Body of pancreas (tissue), 4 donors: Measurements from ENCODE around the gene CARS2. TPM values are rescaled to one million over a fixed set of nuclear protein-coding genes. Genes with fewer than 3 reads are reported as not detected.

Experiments used
- ATAC-seq: fragments of 150-250 bp; one replicate; pipeline ENCODE4 v1.9.1; 2016
- DNase-seq, 4 donors: peaks; one replicate each; pipeline ENCODE4 v3.0.0-alpha.2; 2019
- H3K27ac ChIP-seq, 4 donors: fragments of 200-600 bp; sonication (generic); 1 replicate in 3 of 4; 2 replicates in 1 of 4; pipeline versions ENCODE4 v1.5.1 to v1.6.1; 2016 to 2019; ENCODE audit warnings: mild to moderate bottlenecking in 1 of 4, mixed read lengths in 1 of 4, moderate library complexity in 1 of 4
- H3K27me3 ChIP-seq, 2 donors: fragments of 200-600 bp; sonication (generic); one replicate each; pipeline ENCODE4 v1.6.0; 2016; ENCODE audit warnings: mild to moderate bottlenecking in 1 of 2
- H3K36me3 ChIP-seq, 2 donors: fragments of 200-600 bp; sonication (generic); replicated peaks in 1 of 2; 2 replicates each; pipeline ENCODE4 v1.5.1; 2016; ENCODE audit warnings: low read depth in 2 of 2; ENCODE audit not compliant: insufficient read depth in 1 of 2
- H3K4me1 ChIP-seq: fragments of 200-600 bp; sonication (generic); one replicate; pipeline ENCODE4 v1.6.0; 2016
- H3K4me3 ChIP-seq, 2 donors: fragments of 200-600 bp; sonication (generic); 1 replicate in 1 of 2; 2 replicates in 1 of 2; pipeline ENCODE4 v1.5.1; 2016 to 2019
- H3K9me3 ChIP-seq, 3 donors: fragments of 200-600 bp; sonication (generic); 1 replicate in 2 of 3; 2 replicates in 1 of 3; pipeline ENCODE4 v1.5.1; 2016
- CTCF ChIP-seq, 7 experiments: fragments of 450-650 bp in 4 of 7; fragments of 200-600 bp in 3 of 7; sonication (generic) in 3 of 7; IDR thresholded peaks; one replicate each; pipeline ENCODE4 v1.5.1; 2016 to 2019; ENCODE audit warnings: antibody characterized with exemption in 7 of 7
- POLR2A ChIP-seq, 3 donors: fragments of 450-650 bp; IDR thresholded peaks; one replicate each; pipeline ENCODE4 v1.6.1; 2016; ENCODE audit warnings: antibody characterized with exemption in 3 of 3, mild to moderate bottlenecking in 2 of 3
- WGBS, 2 donors: methylation state at CpG; one replicate each; pipeline ENCODE4 v1.1.5; 2017; 5-methylcytosine and 5-hydroxymethylcytosine counted together
- intact Hi-C: fragments of 100-400 bp; cut with DNase I; formaldehyde crosslinking; loops from one replicate; pipeline ENCODE4 v1.15.1; 2023
- total RNA-seq, 2 donors: library from RNA; depleted of rRNA; stranded (reverse); fragments of >200 nt; gene quantifications; one replicate each; pipeline ENCODE4 v1.1.0, GENCODE V29; 2016

CARS2 gene
- total RNA-seq, 2 donors from 2014 or later: 30.1 to 43.5 TPM

GRCh38 chr13:110638257-110638656 lies 67.7 kb downstream of the CARS2 start:
- ATAC-seq (no peak), DNase-seq (no peak)
- Histone ChIP-seq H3K27ac (no peak overlapping the region), H3K4me3 (no peak overlapping the region), H3K4me1 (no peaks in the 10 kb centered on the region), H3K36me3 (peaks cover 18 to 51% of the 10 kb centered on the region in 2 donors), H3K9me3 (no peaks in the 10 kb centered on the region), H3K27me3 (no peaks in the 10 kb centered on the region)
- TF ChIP-seq CTCF (IDR thresholded peaks at IDR 0.05) (no peak), POLR2A (IDR thresholded peaks at IDR 0.05) (no peak)
- 90 to 93% methylated on average over 21 to 23 of the region's 23 CpGs for WGBS, 2 donors
- intact Hi-C loops: no loop called here

GRCh38 chr13:110637747-110638146 lies 68.2 kb downstream of the CARS2 start:
- WGBS, 2 donors: 66 to 94% methylated on average over 3 to 6 of the region's 6 CpGs
- intact Hi-C loops: no loop called here
- ATAC-seq: no peak
- Histone ChIP-seq H3K9me3 (no peaks in the 10 kb centered on the region), H3K27me3 (no peaks in the 10 kb centered on the region), H3K27ac (no peak overlapping the region), H3K36me3 (peaks cover 18 to 51% of the 10 kb centered on the region in 2 donors), H3K4me3 (no peak overlapping the region), H3K4me1 (no peaks in the 10 kb centered on the region)
- no peak for DNase-seq
- TF ChIP-seq POLR2A (IDR thresholded peaks at IDR 0.05) (no peak), CTCF (IDR thresholded peaks at IDR 0.05) (no peak)

GRCh38 chr13:110637275-110637674 lies 68.6 kb downstream of the CARS2 start:
- H3K36me3 ChIP-seq: peaks cover 15 to 51% of the 10 kb centered on the region in 2 donors

GRCh38 chr13:110636701-110637201 lies 69.2 kb downstream of the CARS2 start:
- DNase-seq (no peak), ATAC-seq (no peak)
- intact Hi-C loops: no loop called here
- no peak overlapping the region for H3K27ac ChIP-seq
- H3K27me3 ChIP-seq: no peaks in the 10 kb centered on the region
- no peak for TF ChIP-seq POLR2A (IDR thresholded peaks at IDR 0.05)
- TF ChIP-seq CTCF (IDR thresholded peaks at IDR 0.05): no peak
- WGBS, 2 donors: 94 to 95% methylated on average over 10 to 14 of the region's 14 CpGs
- H3K36me3 ChIP-seq: peaks cover 13 to 51% of the 10 kb centered on the region in 2 donors
- H3K9me3 ChIP-seq: no peaks in the 10 kb centered on the region
- no peaks in the 10 kb centered on the region for H3K4me1 ChIP-seq
- no peak overlapping the region for H3K4me3 ChIP-seq

More at GRCh38 chr13:110637275-110637674, 68.6 kb downstream of the CARS2 start:
- TF ChIP-seq CTCF (IDR thresholded peaks at IDR 0.05) (no peak), POLR2A (IDR thresholded peaks at IDR 0.05) (no peak)
- ATAC-seq: no peak
- Histone ChIP-seq H3K9me3 (no peaks in the 10 kb centered on the region), H3K4me1 (no peaks in the 10 kb centered on the region), H3K4me3 (no peak overlapping the region), H3K27me3 (no peaks in the 10 kb centered on the region), H3K27ac (no peak overlapping the region)
- no peak for DNase-seq
- intact Hi-C loops: no loop called here
- WGBS, 2 donors: 90% methylated on average over 6 of the region's 6 CpGs

- ATAC-seq (no peak), DNase-seq (no peak)
- Histone ChIP-seq H3K27me3 (no peaks in the 10 kb centered on the region), H3K27ac (no peak overlapping the region), H3K9me3 (no peaks in the 10 kb centered on the region), H3K36me3 (peaks cover 9 to 47% of the 10 kb centered on the region in 2 donors), H3K4me1 (no peaks in the 10 kb centered on the region), H3K4me3 (no peak overlapping the region)
- 90 to 93% methylated on average over 16 of the region's 16 CpGs for WGBS, 2 donors
- intact Hi-C loops: no loop called here
- TF ChIP-seq CTCF (IDR thresholded peaks at IDR 0.05): no peak
Measured at GRCh38 chr13:110636053-110636475, 69.9 kb downstream of the CARS2 start.
